H9 (cell line): ENCODE measurements around the gene PPCDC. TPM values are rescaled to one million over a fixed set of nuclear protein-coding genes. Genes with fewer than 3 reads are reported as not detected.

Experiments
- DNase-seq: peaks from one replicate; pipeline ENCODE4 v3.0.0-alpha.2; 2017
- H2AFZ ChIP-seq: one replicate; pipeline ENCODE4 v1.6.1; 2013; ENCODE audit warnings: mild to moderate bottlenecking, low read length, control low read depth, moderate library complexity
- H2AK5ac ChIP-seq: 2 replicates; pipeline ENCODE4 v1.6.1; 2013; ENCODE audit warnings: low read length, control low read depth, mixed read lengths; ENCODE audit not compliant: insufficient read length
- H2BK120ac ChIP-seq: one replicate; pipeline ENCODE4 v1.6.1; 2013; ENCODE audit warnings: low read depth, mild to moderate bottlenecking, low read length, control low read depth, inconsistent platforms; ENCODE audit not compliant: poor library complexity, severe bottlenecking
- H2BK12ac ChIP-seq: 2 replicates; pipeline ENCODE4 v1.6.1; 2013; ENCODE audit warnings: low read length, control low read depth, mixed read lengths, low read depth; ENCODE audit not compliant: insufficient read length
- H2BK15ac ChIP-seq: 2 replicates; pipeline ENCODE4 v1.6.1; 2013; ENCODE audit warnings: low read depth, low read length, control low read depth
- H2BK20ac ChIP-seq: one replicate; pipeline ENCODE4 v1.6.1; 2013; ENCODE audit warnings: low read depth, mild to moderate bottlenecking, low read length, control low read depth, inconsistent platforms; ENCODE audit not compliant: poor library complexity, severe bottlenecking
- H2BK5ac ChIP-seq: 2 replicates; pipeline ENCODE4 v1.6.1; 2013; ENCODE audit warnings: low read length, control low read depth, mixed read lengths; ENCODE audit not compliant: insufficient read length
- H3K14ac ChIP-seq: 2 replicates; pipeline ENCODE4 v1.6.1; 2013; ENCODE audit warnings: low read length, control low read depth; ENCODE audit not compliant: insufficient read depth
- H3K18ac ChIP-seq: 2 replicates; pipeline ENCODE4 v1.6.1; 2013; ENCODE audit warnings: low read depth, mild to moderate bottlenecking, mixed read lengths, low read length, control low read depth; ENCODE audit not compliant: insufficient read length
- H3K23ac ChIP-seq: 2 replicates; pipeline ENCODE4 v1.6.1; 2013; ENCODE audit warnings: low read length, control low read depth, mixed read lengths, low read depth; ENCODE audit not compliant: insufficient read length
- H3K23me2 ChIP-seq: 2 replicates; pipeline ENCODE4 v1.6.1; 2013; ENCODE audit warnings: low read depth, mild to moderate bottlenecking, mixed read lengths, low read length, control low read depth; ENCODE audit not compliant: insufficient read length, poor library complexity, severe bottlenecking
- H3K27ac ChIP-seq: 2 replicates; pipeline ENCODE4 v1.5.1; 2013; ENCODE audit warnings: low read length, control low read depth, mixed read lengths, low read depth; ENCODE audit not compliant: insufficient read length
- H3K27me3 ChIP-seq: 2 replicates; pipeline ENCODE4 v1.6.1; 2013; ENCODE audit warnings: low read length, control low read depth, inconsistent platforms; ENCODE audit not compliant: insufficient read depth
- H3K4ac ChIP-seq: 2 replicates; pipeline ENCODE4 v1.6.1; 2013; ENCODE audit warnings: low read depth, mild to moderate bottlenecking, control low read depth, inconsistent platforms, low read length, moderate library complexity
- H3K4me1 ChIP-seq: 2 replicates; pipeline ENCODE4 v1.6.1; 2013; ENCODE audit warnings: low read length, control low read depth, inconsistent platforms; ENCODE audit not compliant: insufficient read depth
- H3K4me2 ChIP-seq: 2 replicates; pipeline ENCODE4 v1.6.1; 2013; ENCODE audit warnings: low read length, control low read depth, mixed read lengths; ENCODE audit not compliant: insufficient read length, insufficient read depth
- H3K56ac ChIP-seq: 2 replicates; pipeline ENCODE4 v1.6.1; 2013; ENCODE audit warnings: low read depth, mild to moderate bottlenecking, mixed read lengths, low read length, control low read depth; ENCODE audit not compliant: insufficient read length
- H3K79me1 ChIP-seq: 2 replicates; pipeline ENCODE4 v1.6.1; 2013; ENCODE audit warnings: low read depth, mild to moderate bottlenecking, moderate library complexity, low read length, control low read depth, inconsistent platforms; ENCODE audit not compliant: insufficient read depth, poor library complexity, severe bottlenecking
- H3K79me2 ChIP-seq: 2 replicates; pipeline ENCODE4 v1.6.1; 2013; ENCODE audit warnings: low read length, control low read depth, inconsistent platforms; ENCODE audit not compliant: insufficient read depth
- H3K9ac ChIP-seq: 2 replicates; pipeline ENCODE4 v1.6.1; 2013; ENCODE audit warnings: low read length, control low read depth, mixed read lengths; ENCODE audit not compliant: insufficient read length; ENCODE audit errors: extremely low read depth
- H3K9me3 ChIP-seq: one replicate; pipeline ENCODE4 v1.6.1; 2013; ENCODE audit warnings: low read depth, low read length, inconsistent platforms; ENCODE audit not compliant: control insufficient read depth
- H3T11ph ChIP-seq: one replicate; pipeline ENCODE4 v1.6.1; 2013; ENCODE audit warnings: mild to moderate bottlenecking, low read length, control low read depth, inconsistent platforms
- H4K20me1 ChIP-seq: one replicate; pipeline ENCODE4 v1.6.1; 2013; ENCODE audit not compliant: control insufficient read depth, insufficient read length, insufficient read depth
- H4K5ac ChIP-seq: 2 replicates; pipeline ENCODE4 v1.6.1; 2013; ENCODE audit warnings: low read depth, mild to moderate bottlenecking, mixed read lengths, low read length, control low read depth; ENCODE audit not compliant: insufficient read length
- H4K8ac ChIP-seq: replicated peaks from 2 replicates; pipeline ENCODE4 v1.6.1; 2013; ENCODE audit warnings: low read length, control low read depth, mixed read lengths, low read depth; ENCODE audit not compliant: insufficient read length
- H4K91ac ChIP-seq: 2 replicates; pipeline ENCODE4 v1.6.1; 2013; ENCODE audit warnings: low read depth, mild to moderate bottlenecking, moderate library complexity, mixed read lengths, low read length, control low read depth; ENCODE audit not compliant: insufficient read length
- H3K27ac Mint-ChIP-seq, 3 experiments: 2 replicates in 2 of 3; 3 replicates in 1 of 3; pipeline ENCODE4 v1.8.0; 2020 to 2021; ENCODE audit warnings: mixed read lengths in 3 of 3, mild to moderate bottlenecking in 1 of 3, moderate library complexity in 1 of 3
- H3K27me3 Mint-ChIP-seq: 2 replicates; pipeline ENCODE4 v1.8.0; 2021; ENCODE audit warnings: low read depth, mild to moderate bottlenecking, moderate library complexity, mixed read lengths
- H3K36me3 Mint-ChIP-seq, 3 experiments: 2 replicates in 2 of 3; 3 replicates in 1 of 3; pipeline ENCODE4 v1.8.0; 2020 to 2021; ENCODE audit warnings: low read depth in 3 of 3, mixed read lengths in 3 of 3; ENCODE audit not compliant: insufficient read depth in 1 of 3
- H3K4me1 Mint-ChIP-seq, 2 experiments: 2 replicates each; pipeline ENCODE4 v1.8.0; 2020; ENCODE audit warnings: mixed read lengths in 2 of 2
- H3K4me3 Mint-ChIP-seq, 2 experiments: 2 replicates in 1 of 2; 3 replicates in 1 of 2; pipeline ENCODE4 v1.8.0; 2020 to 2021; ENCODE audit warnings: mild to moderate bottlenecking in 2 of 2, mixed read lengths in 2 of 2, moderate library complexity in 1 of 2
- H3K9me3 Mint-ChIP-seq, 2 experiments: 2 replicates in 1 of 2; 3 replicates in 1 of 2; pipeline ENCODE4 v1.8.0; 2020; ENCODE audit warnings: mild to moderate bottlenecking in 2 of 2, mixed read lengths in 2 of 2, moderate library complexity in 1 of 2
- WGBS: extraction: QIAGEN DNeasy Blood & Tissue Kit; methylation state at CpG from one replicate; pipeline ENCODE4 v1.1.7; 2013; ENCODE audit warnings: missing lambda C conversion rate, low lambda C conversion rate, mixed read lengths; ENCODE audit not compliant: insufficient read length; ENCODE audit errors: extremely low coverage; 5-methylcytosine and 5-hydroxymethylcytosine counted together
- total RNA-seq: library from RNA; stranded (reverse); gene quantifications from 2 replicates; pipeline ENCODE4 v1.2.1, GENCODE V29; 2021
- TF ChIP-seq, protein P1 (sequence below): fragments of 200-600 bp; sonication (generic); conservative IDR thresholded peaks from 3 replicates; pipeline ENCODE4 v1.8.0; 2021; ENCODE audit warnings: antibody characterized with exemption, mild to moderate bottlenecking

PPCDC gene
- total RNA-seq, 1 experiment from 2014 or later, result 17.6 TPM

- H3K4ac ChIP-seq, result no peak overlapping the region
- H3K27ac Mint-ChIP-seq, result no peak overlapping the region
- H3K4me2 ChIP-seq, result no peak overlapping the region
- no peaks in the 10 kb centered on the region; the same call in 1 of the 2 replicates for H3K79me2 ChIP-seq
- no peak overlapping the region for H2BK15ac ChIP-seq
- no peak overlapping the region for H2BK20ac ChIP-seq
- no peak overlapping the region for H4K5ac ChIP-seq
- no peak overlapping the region for H2AFZ ChIP-seq
- H2BK5ac ChIP-seq, result no peak overlapping the region
- WGBS, result no CpG with 5 or more reads among the region's 3 CpGs
- peak overlapping the region; percentile 1 for H3K9ac ChIP-seq
- H3K4me3 Mint-ChIP-seq, result peak overlapping the region; percentile 93 to 97; a peak in 4 of 5 replicates
- H4K20me1 ChIP-seq, result no peaks in the 10 kb centered on the region
- no peak overlapping the region for H3K27ac ChIP-seq
- no peak overlapping the region for H2BK12ac ChIP-seq
- no peak overlapping the region for H4K91ac ChIP-seq
- TF ChIP-seq, protein P1, sequence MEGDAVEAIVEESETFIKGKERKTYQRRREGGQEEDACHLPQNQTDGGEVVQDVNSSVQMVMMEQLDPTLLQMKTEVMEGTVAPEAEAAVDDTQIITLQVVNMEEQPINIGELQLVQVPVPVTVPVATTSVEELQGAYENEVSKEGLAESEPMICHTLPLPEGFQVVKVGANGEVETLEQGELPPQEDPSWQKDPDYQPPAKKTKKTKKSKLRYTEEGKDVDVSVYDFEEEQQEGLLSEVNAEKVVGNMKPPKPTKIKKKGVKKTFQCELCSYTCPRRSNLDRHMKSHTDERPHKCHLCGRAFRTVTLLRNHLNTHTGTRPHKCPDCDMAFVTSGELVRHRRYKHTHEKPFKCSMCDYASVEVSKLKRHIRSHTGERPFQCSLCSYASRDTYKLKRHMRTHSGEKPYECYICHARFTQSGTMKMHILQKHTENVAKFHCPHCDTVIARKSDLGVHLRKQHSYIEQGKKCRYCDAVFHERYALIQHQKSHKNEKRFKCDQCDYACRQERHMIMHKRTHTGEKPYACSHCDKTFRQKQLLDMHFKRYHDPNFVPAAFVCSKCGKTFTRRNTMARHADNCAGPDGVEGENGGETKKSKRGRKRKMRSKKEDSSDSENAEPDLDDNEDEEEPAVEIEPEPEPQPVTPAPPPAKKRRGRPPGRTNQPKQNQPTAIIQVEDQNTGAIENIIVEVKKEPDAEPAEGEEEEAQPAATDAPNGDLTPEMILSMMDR, result no peak
- no peak overlapping the region for H4K8ac ChIP-seq
- no peaks in the 10 kb centered on the region for H3K27me3 Mint-ChIP-seq
- peaks cover 5 to 11% (median 11%) of the 10 kb centered on the region in 3 experiments; a peak in 6 of 7 replicates for H3K36me3 Mint-ChIP-seq
- DNase-seq, result no peak
- no peak overlapping the region for H2AK5ac ChIP-seq
- no peaks in the 10 kb centered on the region for H3K4me1 ChIP-seq
- H2BK120ac ChIP-seq, result no peak overlapping the region
- H3K4me1 Mint-ChIP-seq, result peaks cover 9 to 20% of the 10 kb centered on the region in 2 experiments
- no peak overlapping the region for H3K18ac ChIP-seq
- no peaks in the 10 kb centered on the region for H3K79me1 ChIP-seq
- H3K27me3 ChIP-seq, result no peaks in the 10 kb centered on the region
- H3K23ac ChIP-seq, result no peak overlapping the region
- no peaks in the 10 kb centered on the region for H3K9me3 Mint-ChIP-seq
- H3K9me3 ChIP-seq, result no peaks in the 10 kb centered on the region
- no peaks in the 10 kb centered on the region for H3K23me2 ChIP-seq
- H3K56ac ChIP-seq, result no peak overlapping the region
- no peak overlapping the region for H3T11ph ChIP-seq
- no peak overlapping the region for H3K14ac ChIP-seq
Observed at GRCh38 chr15:75025107-75025506, 1.7 kb downstream of the PPCDC start.
